LHCN-M2 (cell line): ENCODE measurements around the gene NHSL2. TPM values are rescaled to one million over a fixed set of nuclear protein-coding genes. Genes with fewer than 3 reads are reported as not detected.
"Not testable (repeated sequence)": the region's sequence is repeated elsewhere in the genome, so short reads cannot be mapped to it uniquely, and the experiment has no call there.

ENCODE experiments used
- DNase-seq: peaks from one replicate; pipeline ENCODE4 v3.0.0-alpha.2; 2012; ENCODE audit warnings: low read depth
- total RNA-seq: library from RNA; depleted of rRNA; stranded (reverse); fragments of >200 nt; gene quantifications from 2 replicates; pipeline ENCODE4 v1.2.3, GENCODE V29; 2014

NHSL2 gene
- total RNA-seq, 1 experiment from 2014 or later = 0.23 TPM

- DNase-seq = peak; percentile 10
Measured at GRCh38 chrX:72041871-72042851, 131.5 kb downstream of the NHSL2 start.

DNA sequence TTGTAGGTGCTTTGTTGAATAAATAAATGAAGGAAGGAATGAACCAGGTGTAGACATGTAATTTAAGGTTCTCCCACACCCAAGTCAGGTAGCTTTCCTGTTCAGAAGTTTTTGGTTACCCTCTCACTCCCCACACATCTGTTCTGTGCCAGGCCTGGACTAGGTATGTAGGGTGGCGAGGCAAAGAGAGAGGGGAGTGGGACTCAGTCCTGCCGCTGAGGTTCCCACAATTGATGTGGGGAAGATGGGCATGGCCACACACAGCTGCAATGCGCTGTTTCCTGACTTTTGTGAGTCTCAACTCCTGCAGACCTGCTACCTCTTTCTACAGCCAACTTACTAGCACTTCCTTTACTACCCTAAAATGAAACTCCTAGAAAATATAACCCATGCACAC is 132.2 kb downstream of the NHSL2 start:
- no peak for DNase-seq

DNA sequence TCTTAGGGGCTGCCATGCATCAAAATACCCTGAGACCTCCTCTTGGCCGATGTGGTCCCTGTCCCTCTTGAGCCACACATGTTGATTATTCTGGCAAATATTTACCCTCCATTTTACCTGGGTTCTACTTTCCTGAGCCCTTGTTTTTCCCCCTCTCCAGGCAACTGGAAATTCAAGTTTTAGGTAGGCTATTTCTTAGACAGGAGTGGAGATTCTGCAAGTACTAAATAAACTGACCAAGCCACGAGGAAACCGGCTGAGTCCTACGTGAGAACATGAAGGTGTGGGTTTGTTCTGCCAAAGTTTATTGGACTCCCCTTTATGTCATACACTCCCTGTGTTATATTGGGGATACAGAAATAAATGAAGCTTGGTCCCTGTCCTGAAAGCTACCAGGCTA is 133.0 kb downstream of the NHSL2 start:
- DNase-seq = no peak

DNA sequence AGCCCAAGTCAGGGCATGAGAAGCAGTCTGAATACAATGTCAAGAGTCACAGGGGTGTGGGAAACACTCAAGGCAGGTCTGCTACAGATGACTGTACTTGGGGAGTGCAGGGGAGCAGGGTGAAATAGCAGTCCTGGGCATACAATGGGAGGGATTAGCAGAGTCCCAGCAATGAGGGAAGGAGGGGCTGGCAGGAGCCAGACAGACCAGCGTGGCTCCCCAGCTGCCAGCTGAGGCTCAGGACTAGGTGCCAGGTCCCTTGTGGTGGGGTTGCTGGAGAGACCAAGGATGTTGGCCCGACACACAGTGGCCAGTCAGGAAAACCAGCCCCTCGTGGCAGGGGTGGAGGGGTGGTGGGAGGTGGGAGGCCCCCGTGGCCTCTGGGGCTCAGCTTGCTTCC is 134.5 kb downstream of the NHSL2 start:
- no peak for DNase-seq

GRCh38 chrX:72045552-72046277 is 135.1 kb downstream of the NHSL2 start:
- DNase-seq = no peak

- DNase-seq = no peak
Measured at GRCh38 chrX:72046447-72046846, 135.8 kb downstream of the NHSL2 start.

- no peak for DNase-seq
Measured at GRCh38 chrX:72048510-72049455, 138.1 kb downstream of the NHSL2 start.

GRCh38 chrX:72050011-72050410 is 139.4 kb downstream of the NHSL2 start:
- no peak for DNase-seq

DNA sequence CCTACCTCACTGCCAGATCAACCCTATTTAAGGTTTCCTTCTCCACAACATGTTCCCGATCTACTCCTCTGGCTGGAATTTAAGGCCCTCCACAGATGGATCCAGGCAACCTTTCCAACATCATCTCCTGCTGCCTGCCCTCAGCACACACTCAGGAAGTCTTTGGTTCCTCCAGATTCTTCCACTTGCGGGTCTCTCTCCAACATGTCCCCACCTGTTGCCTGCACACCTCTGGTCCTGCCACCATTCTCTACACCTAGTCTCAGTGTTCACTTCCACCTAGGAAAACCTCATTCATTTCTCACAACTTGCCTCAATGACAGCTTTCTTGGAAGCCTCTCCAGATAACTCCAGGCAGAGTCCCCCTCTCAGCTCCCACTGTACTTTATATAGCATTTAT is 140.9 kb downstream of the NHSL2 start:
- no peak for DNase-seq

- DNase-seq = no peak
Measured at GRCh38 chrX:72052415-72053090, 141.9 kb downstream of the NHSL2 start.

- no peak for DNase-seq
Measured at GRCh38 chrX:72053508-72053907, 142.9 kb downstream of the NHSL2 start.

DNA sequence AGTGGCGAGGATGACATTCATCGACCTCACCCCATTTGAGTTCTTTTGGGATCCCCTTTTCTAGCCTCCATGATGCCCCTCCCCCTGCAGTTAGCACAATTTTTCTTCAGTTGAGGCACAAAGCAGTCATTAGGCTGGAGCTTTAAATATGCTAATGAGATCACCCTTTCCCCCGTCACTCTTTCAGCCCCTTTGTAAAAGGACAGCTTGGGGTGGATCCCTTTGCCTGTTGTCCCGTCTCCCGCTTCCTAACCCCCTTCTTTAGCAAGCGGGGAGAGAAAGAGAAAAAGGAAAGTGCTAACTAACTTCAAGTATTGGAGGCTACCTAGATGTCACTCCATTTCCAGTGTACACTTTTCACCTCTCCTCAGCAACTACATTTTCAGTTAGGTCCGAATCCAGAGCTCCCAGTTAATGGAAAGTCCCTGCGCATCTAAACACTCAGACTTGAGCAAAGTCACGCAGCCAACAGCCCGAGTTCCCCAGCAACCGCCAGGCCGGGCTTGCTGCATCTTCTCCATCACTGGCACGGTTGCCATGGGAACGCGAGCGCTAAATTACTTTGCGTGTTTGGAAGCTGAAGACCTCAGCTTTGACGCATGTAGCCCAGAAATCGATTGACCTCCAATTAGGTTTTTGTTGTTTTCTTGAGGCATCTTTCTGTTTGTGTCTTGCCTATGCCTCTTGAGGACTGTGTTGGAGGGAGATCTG is 144.3 kb downstream of the NHSL2 start:
- DNase-seq = no peak

- no peak for DNase-seq
Measured at GRCh38 chrX:72057331-72057730, 146.7 kb downstream of the NHSL2 start.

- no peak for DNase-seq
Measured at GRCh38 chrX:72057849-72058248, 147.2 kb downstream of the NHSL2 start.

DNA sequence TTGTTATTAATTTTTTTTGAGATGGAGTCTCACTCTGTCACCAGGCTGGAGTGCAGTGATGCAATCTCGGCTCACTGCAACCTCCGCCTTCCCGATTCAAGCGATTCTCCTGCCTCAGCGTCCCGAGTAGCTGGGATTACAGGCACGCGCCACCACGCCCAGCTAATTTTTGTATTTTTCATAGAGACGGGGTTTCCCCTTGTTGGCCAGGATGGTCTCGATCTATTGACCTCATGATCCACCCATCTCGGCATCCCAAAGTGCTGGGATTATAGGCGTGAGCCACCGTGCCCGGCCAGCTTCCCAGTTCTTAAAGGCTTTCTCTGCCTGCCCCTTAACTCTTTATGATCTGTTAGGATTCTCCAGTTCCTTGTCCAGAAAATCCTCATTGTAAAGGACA is 147.7 kb downstream of the NHSL2 start:
- not testable (repeated sequence) for DNase-seq

DNA sequence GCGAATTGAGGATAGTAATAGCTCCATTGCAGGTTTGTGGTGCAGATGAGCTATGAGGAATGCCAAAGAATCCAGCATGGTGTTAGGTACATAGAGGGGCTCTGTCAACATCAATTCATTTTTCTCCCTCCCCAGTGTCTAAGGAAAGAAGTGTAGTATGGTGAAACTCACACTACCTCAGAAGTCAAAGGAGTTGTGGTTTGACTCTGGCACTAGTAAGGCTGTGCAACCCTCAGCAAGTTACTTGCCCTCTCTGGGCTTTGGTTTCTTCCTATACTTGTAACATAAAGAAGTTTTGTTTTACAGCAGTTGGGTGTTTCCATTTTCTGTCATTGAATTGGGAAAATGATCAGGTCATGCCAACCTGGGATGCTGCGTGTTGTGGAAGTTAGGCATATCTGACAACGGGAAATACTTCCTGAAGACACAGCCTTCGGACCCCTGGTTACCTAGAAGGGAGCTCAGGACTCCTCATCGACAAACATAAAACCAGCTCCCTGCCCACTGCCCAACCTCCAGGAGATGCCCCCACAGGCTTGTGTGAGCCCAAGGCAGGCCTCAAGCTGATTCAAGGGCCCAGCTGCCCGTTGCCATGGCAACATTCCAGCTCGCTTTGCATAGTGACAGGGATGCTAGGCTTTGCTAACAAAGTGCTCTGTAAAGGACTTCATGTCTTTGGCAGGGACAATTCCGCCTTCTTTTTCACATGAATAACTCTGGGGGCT is 149.7 kb downstream of the NHSL2 start:
- peak; percentile 24 for DNase-seq

DNA sequence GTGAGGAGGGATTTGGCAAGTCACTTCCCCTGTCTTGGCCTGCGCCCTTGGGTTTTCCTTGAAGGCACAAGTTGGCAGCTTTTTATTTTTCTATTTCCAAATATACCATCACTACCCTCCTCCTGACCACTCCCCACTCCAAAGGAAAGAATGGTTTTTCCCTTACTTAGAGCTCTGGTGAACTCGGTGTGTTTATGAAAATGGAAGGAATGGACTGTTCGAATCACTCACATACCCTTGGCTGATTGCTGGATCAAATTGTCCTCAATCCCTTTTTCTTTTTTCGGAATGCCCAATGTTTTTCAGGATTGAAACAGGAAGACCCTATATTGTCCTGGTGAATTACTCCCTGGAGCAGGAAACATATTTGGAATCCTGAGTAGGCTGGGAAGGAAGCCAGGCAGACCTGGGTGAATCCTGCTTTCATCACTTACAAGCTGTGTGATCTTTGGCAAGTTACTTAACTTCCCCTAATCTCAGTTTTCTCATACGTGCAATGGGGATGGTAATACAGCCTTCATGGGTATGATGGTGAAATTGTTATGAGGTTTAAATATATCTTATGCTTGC is 150.4 kb downstream of the NHSL2 start:
- no peak for DNase-seq

- DNase-seq = no peak
Measured at GRCh38 chrX:72062916-72063315, 152.3 kb downstream of the NHSL2 start.
